Caco-2 (cell line): ENCODE measurements around the gene CHST3. TPM values are rescaled to one million over a fixed set of nuclear protein-coding genes. Genes with fewer than 3 reads are reported as not detected.

ENCODE experiments used
- BruUV-seq: library from RNA; stranded (reverse); fragments of 400-500 nt; replicated peaks from 2 replicates; lab custom pipeline; 2021; lab: Mats Ljungman, UMichigan
- CTCF ChIA-PET: fragments of 300-600 bp; sonication (Branson Sonifier 250); formaldehyde crosslinking; loops from one replicate; lab custom pipeline; 2022; ENCODE audit warnings: antibody characterized with exemption; lab: Charles Lee
- POLR2A ChIA-PET: fragments of 300-600 bp; sonication (Branson Sonifier 250); formaldehyde crosslinking; loops from one replicate; lab custom pipeline; 2022; ENCODE audit warnings: antibody characterized with exemption; lab: Charles Lee
- DNase-seq, 2 experiments: peaks; one replicate each; pipeline versions ENCODE4 v3.0.0 to v3.0.0-alpha.2; 2020 to 2022
- H3K27me3 ChIP-seq: replicated peaks from 2 replicates; pipeline ENCODE4 v1.6.0; 2011; ENCODE audit warnings: low read length; ENCODE audit not compliant: control insufficient read depth, insufficient read depth
- H3K36me3 ChIP-seq: 2 replicates; pipeline ENCODE4 v1.5.1; 2011; ENCODE audit warnings: low read length; ENCODE audit not compliant: control insufficient read depth, insufficient read depth
- H3K4me1 ChIP-seq: fragments of 250-450 bp; sonication (Bioruptor Pico); 2 replicates; pipeline ENCODE4 v1.5.1; 2020; ENCODE audit warnings: mild to moderate bottlenecking
- H3K4me3 ChIP-seq: 2 replicates; pipeline ENCODE4 v1.5.1; 2011; ENCODE audit warnings: low read depth, mild to moderate bottlenecking, control low read depth, low read length
- H3K9me3 ChIP-seq: fragments of 250-450 bp; sonication (Bioruptor Pico); 2 replicates; pipeline ENCODE4 v1.5.1; 2020; ENCODE audit warnings: mild to moderate bottlenecking, moderate library complexity
- H3K27ac Mint-ChIP-seq: one replicate; pipeline ENCODE4 v1.8.0; 2022; ENCODE audit warnings: mixed read lengths; ENCODE audit not compliant: unreplicated experiment
- H3K27me3 Mint-ChIP-seq: one replicate; pipeline ENCODE4 v1.8.0; 2022; ENCODE audit warnings: mixed read lengths; ENCODE audit not compliant: insufficient read depth, unreplicated experiment
- H3K36me3 Mint-ChIP-seq: one replicate; pipeline ENCODE4 v1.8.0; 2022; ENCODE audit warnings: mild to moderate bottlenecking, mixed read lengths; ENCODE audit not compliant: insufficient read depth, unreplicated experiment
- H3K4me1 Mint-ChIP-seq: one replicate; pipeline ENCODE4 v1.8.0; 2022; ENCODE audit warnings: low read depth, mixed read lengths; ENCODE audit not compliant: unreplicated experiment
- H3K4me3 Mint-ChIP-seq: one replicate; pipeline ENCODE4 v1.8.0; 2022; ENCODE audit warnings: mild to moderate bottlenecking, moderate library complexity, mixed read lengths; ENCODE audit not compliant: unreplicated experiment
- H3K9me3 Mint-ChIP-seq: one replicate; pipeline ENCODE4 v1.8.0; 2022; ENCODE audit warnings: mixed read lengths; ENCODE audit not compliant: unreplicated experiment
- CTCF ChIP-seq, 2 experiments: fragments of 200-600 bp in 1 of 2; IDR thresholded peaks; 1 replicate in 1 of 2; 2 replicates in 1 of 2; pipeline versions ENCODE4 v1.5.1 to v1.8.0; 2011 to 2022; ENCODE audit warnings: antibody characterized with exemption in 1 of 2, control low read depth in 1 of 2, inconsistent platforms in 1 of 2, low read depth in 1 of 2, low read length in 1 of 2, mild to moderate bottlenecking in 1 of 2, moderate library complexity in 1 of 2; ENCODE audit not compliant: insufficient read depth in 1 of 2, severe bottlenecking in 1 of 2, unreplicated experiment in 1 of 2
- intact Hi-C: fragments of 100-400 bp; cut with micrococcal nuclease; formaldehyde crosslinking; loops from one replicate; pipeline ENCODE4 v1.10.0; 2022; ENCODE audit not compliant: unreplicated experiment
- total RNA-seq: library from RNA; stranded (reverse); gene quantifications from 2 replicates; pipeline ENCODE4 v1.2.3, GENCODE V29; 2022

CHST3 gene
- total RNA-seq, 1 experiment from 2014 or later: 46.0 TPM

- no TSS peak for BruUV-seq
- H3K9me3 Mint-ChIP-seq: no peaks in the 10 kb centered on the region
- Histone ChIP-seq H3K4me3 (no peak overlapping the region), H3K27me3 (no peaks in the 10 kb centered on the region), H3K36me3 (0 out of 2 replicates have a peak, but pooled peaks cover 1% of the 10 kb centered on the region), H3K4me1 (no peaks in the 10 kb centered on the region), H3K9me3 (no peaks in the 10 kb centered on the region)
- ChIA-PET POLR2A (no interaction called here), CTCF (interaction anchor here (1.3 kb wide), 1 partner anchor 50 kb away, joined by 5 read pairs; no protein-coding TSS in a partner anchor)
- intact Hi-C loops: no loop called here
- H3K27ac Mint-ChIP-seq: no peak overlapping the region
- peaks cover 19% of the 10 kb centered on the region for H3K4me1 Mint-ChIP-seq
- H3K36me3 Mint-ChIP-seq: peaks cover 8% of the 10 kb centered on the region
- TF ChIP-seq CTCF (IDR thresholded peaks at IDR 0.05; ENCODE audit: insufficient read depth in 1 of 2, low read depth in 1 of 2, low read length in 1 of 2, severe bottlenecking in 1 of 2, unreplicated experiment in 1 of 2): no peak
- H3K4me3 Mint-ChIP-seq: no peak overlapping the region
- H3K27me3 Mint-ChIP-seq: no peaks in the 10 kb centered on the region
- DNase-seq: no peak
Observed at GRCh38 chr10:71998840-71999194, 34.6 kb downstream of the CHST3 start.

DNA sequence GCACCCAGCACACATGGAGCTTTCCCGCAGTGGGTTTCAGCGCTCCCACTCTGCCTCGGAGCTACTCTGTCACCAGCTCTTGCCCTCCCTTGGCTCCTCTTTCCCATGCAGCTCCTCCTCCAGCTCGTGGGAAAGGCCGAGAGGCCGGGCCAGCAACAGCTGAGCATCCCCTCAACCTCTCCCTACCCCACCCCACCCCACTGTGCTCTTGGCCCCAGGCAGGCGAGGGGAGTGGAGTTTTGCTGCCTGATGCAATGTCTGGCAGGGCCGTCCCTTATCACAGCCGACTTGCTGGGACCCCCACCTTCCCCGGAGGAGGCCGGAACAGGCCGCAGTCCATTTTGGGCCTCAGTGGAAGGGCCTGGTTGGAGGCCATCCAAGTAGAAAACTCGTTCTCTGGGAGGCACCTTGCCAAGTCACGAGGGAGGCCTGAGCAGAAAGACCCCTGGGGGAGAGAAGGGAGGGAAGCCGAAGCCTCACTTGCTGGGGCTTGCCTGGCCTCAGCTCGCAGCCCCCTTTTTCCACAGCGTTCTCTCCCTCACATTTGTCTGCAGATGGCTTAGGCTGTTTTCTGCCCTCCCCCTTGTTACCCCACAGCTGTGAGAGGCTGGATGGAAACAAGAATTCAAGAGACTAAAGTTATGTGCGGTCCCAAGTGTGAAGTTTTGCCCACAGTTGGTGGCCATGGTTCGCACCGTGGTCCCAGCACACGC is 35.3 kb downstream of the CHST3 start:
- BruUV-seq: no TSS peak
- ChIA-PET CTCF (interaction anchor here (1.2 to 1.3 kb wide), 2 partner anchors 49 kb away, joined by 4 to 5 read pairs; no protein-coding TSS in a partner anchor), POLR2A (interaction anchor here (0.5 kb wide), 1 partner anchor 691 kb away, joined by 5 read pairs; no protein-coding TSS in a partner anchor)
- intact Hi-C loops: no loop called here
- H3K4me1 Mint-ChIP-seq: peaks cover 19% of the 10 kb centered on the region
- DNase-seq: no peak
- no peak overlapping the region for H3K4me3 Mint-ChIP-seq
- H3K27ac Mint-ChIP-seq: peak overlapping the region; percentile 9
- Histone ChIP-seq H3K27me3 (no peaks in the 10 kb centered on the region), H3K4me1 (no peaks in the 10 kb centered on the region), H3K9me3 (no peaks in the 10 kb centered on the region), H3K4me3 (no peak overlapping the region), H3K36me3 (0 out of 2 replicates have a peak, but pooled peaks cover 1% of the 10 kb centered on the region)
- H3K36me3 Mint-ChIP-seq: peaks cover 8% of the 10 kb centered on the region
- no peak for TF ChIP-seq CTCF (IDR thresholded peaks at IDR 0.05; ENCODE audit: insufficient read depth in 1 of 2, low read depth in 1 of 2, low read length in 1 of 2, severe bottlenecking in 1 of 2, unreplicated experiment in 1 of 2)
- no peaks in the 10 kb centered on the region for H3K9me3 Mint-ChIP-seq
- H3K27me3 Mint-ChIP-seq: no peaks in the 10 kb centered on the region

DNA sequence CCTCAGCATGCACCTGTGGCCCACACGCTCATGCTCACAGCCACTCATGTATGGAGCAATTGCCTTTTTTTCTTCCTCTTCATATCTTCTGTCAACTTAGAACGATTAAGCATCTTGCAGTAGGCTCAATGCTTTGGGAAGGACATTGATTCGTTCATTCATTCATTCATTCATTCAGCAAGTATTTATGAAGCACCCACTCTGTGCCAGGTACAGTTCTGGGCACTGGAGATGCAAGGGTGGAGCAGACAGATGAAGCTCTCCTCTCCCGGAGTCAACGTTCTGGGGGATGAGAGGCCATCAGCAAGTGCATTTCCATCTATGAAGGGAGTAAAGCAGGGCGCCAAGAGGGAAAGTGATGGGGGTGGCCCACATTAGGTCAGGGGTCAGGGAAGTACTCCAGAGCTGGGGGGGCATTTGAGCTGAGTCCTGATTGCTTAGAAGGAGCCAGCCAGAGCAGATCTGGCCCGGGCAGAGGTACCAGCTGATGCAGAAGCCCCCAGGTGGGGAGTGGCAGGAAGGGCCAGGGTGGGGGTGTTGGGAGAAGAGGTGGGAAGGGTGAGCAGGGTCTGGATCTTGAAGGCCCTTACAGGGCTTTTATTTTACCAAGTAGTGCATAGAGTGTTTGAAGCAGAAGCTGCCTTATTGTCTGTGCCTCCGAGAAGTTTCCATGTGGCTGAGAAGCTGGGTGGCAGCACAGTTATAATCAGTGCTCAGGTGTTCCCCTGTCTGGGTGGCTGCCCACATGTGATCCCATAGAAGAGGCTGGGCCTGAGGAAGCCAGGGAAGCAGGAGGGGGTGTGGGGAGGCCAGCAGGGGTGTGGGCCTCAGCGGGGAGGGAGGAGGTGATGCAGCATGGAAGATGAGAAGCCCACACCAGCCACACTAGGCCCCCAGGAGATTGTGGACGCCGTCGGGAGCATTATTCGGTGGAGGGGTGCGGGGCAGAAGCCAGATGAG is 36.2 kb downstream of the CHST3 start:
- Mint-ChIP-seq H3K27ac (peak overlapping the region; percentile 9), H3K9me3 (no peaks in the 10 kb centered on the region), H3K4me3 (no peak overlapping the region), H3K4me1 (peaks cover 19% of the 10 kb centered on the region), H3K27me3 (no peaks in the 10 kb centered on the region), H3K36me3 (peaks cover 8% of the 10 kb centered on the region)
- intact Hi-C loops: no loop called here
- no peak for TF ChIP-seq CTCF (IDR thresholded peaks at IDR 0.05; ENCODE audit: insufficient read depth in 1 of 2, low read depth in 1 of 2, low read length in 1 of 2, severe bottlenecking in 1 of 2, unreplicated experiment in 1 of 2)
- H3K4me1 ChIP-seq: no peaks in the 10 kb centered on the region
- CTCF ChIA-PET: interaction anchor here (1.2 kb wide), 1 partner anchor 48 kb away, joined by 4 read pairs; no protein-coding TSS in a partner anchor
- 0 out of 2 replicates have a peak, but pooled peaks cover 1% of the 10 kb centered on the region for H3K36me3 ChIP-seq
- no peaks in the 10 kb centered on the region for H3K27me3 ChIP-seq
- no peak overlapping the region for H3K4me3 ChIP-seq
- no peak for DNase-seq
- POLR2A ChIA-PET: no interaction called here
- BruUV-seq: no TSS peak
- H3K9me3 ChIP-seq: no peaks in the 10 kb centered on the region
